WERI-Rb-1 (cell line): ENCODE results near the gene PDILT.

Source experiments
- DNase-seq: peaks from one replicate; pipeline ENCODE4 v3.0.0-alpha.2; 2020
- H3K27ac ChIP-seq: fragments of 250-450 bp; sonication (Bioruptor Pico); 2 replicates; pipeline ENCODE4 v1.5.1; 2020; ENCODE audit warnings: mild to moderate bottlenecking, moderate library complexity
- H3K27me3 ChIP-seq: fragments of 250-450 bp; sonication (Bioruptor Pico); 2 replicates; pipeline ENCODE4 v1.5.1; 2021; ENCODE audit warnings: mild to moderate bottlenecking, low read depth, moderate library complexity; ENCODE audit not compliant: insufficient read depth, severe bottlenecking
- H3K36me3 ChIP-seq: fragments of 250-450 bp; sonication (Bioruptor Pico); 2 replicates; pipeline ENCODE4 v1.5.1; 2020; ENCODE audit warnings: mild to moderate bottlenecking, moderate library complexity
- H3K4me3 ChIP-seq: 2 replicates; pipeline ENCODE4 v1.5.1; 2011; ENCODE audit warnings: low read depth, mild to moderate bottlenecking, control low read depth, low read length
- H3K9me3 ChIP-seq: fragments of 250-450 bp; sonication (Bioruptor Pico); 2 replicates; pipeline ENCODE4 v1.5.1; 2021; ENCODE audit warnings: mild to moderate bottlenecking, moderate library complexity; ENCODE audit not compliant: severe bottlenecking
- CTCF ChIP-seq: IDR thresholded peaks from 2 replicates; pipeline ENCODE4 v1.5.1; 2011; ENCODE audit warnings: low read depth, mild to moderate bottlenecking, control low read depth, inconsistent platforms, low read length

Gene PDILT

GRCh38 chr16:20383106-20384029, 21.2 kb downstream of the PDILT start:
- no peaks in the 10 kb centered on the region for H3K36me3 ChIP-seq
- no peak overlapping the region for H3K27ac ChIP-seq
- TF ChIP-seq CTCF: peak; percentile 80
- peak; percentile 67 for DNase-seq
- no peak overlapping the region for H3K4me3 ChIP-seq
- peaks cover 66% of the 10 kb centered on the region for H3K27me3 ChIP-seq
- H3K9me3 ChIP-seq: no peaks in the 10 kb centered on the region

GRCh38 chr16:20382202-20382948, 22.2 kb downstream of the PDILT start:
- H3K4me3 ChIP-seq: no peak overlapping the region
- H3K36me3 ChIP-seq: no peaks in the 10 kb centered on the region
- H3K27ac ChIP-seq: no peak overlapping the region
- peaks cover 62% of the 10 kb centered on the region for H3K27me3 ChIP-seq
- no peaks in the 10 kb centered on the region for H3K9me3 ChIP-seq
- no peak for DNase-seq
- TF ChIP-seq CTCF: no peak

GRCh38 chr16:20380782-20381181, 23.8 kb downstream of the PDILT start:
- no peaks in the 10 kb centered on the region for H3K9me3 ChIP-seq
- no peak for DNase-seq
- H3K27me3 ChIP-seq: peaks cover 64% of the 10 kb centered on the region
- no peak overlapping the region for H3K4me3 ChIP-seq
- no peaks in the 10 kb centered on the region for H3K36me3 ChIP-seq
- no peak overlapping the region for H3K27ac ChIP-seq
- no peak for TF ChIP-seq CTCF

GRCh38 chr16:20377181-20377580, 27.4 kb downstream of the PDILT start:
- H3K27ac ChIP-seq: no peak overlapping the region
- no peak for DNase-seq
- peaks cover 3% of the 10 kb centered on the region for H3K9me3 ChIP-seq
- no peaks in the 10 kb centered on the region for H3K36me3 ChIP-seq
- H3K27me3 ChIP-seq: peaks cover 59% of the 10 kb centered on the region
- H3K4me3 ChIP-seq: no peak overlapping the region
- TF ChIP-seq CTCF: no peak

- H3K9me3 ChIP-seq: peaks cover 3% of the 10 kb centered on the region
- no peak for TF ChIP-seq CTCF
- no peaks in the 10 kb centered on the region for H3K36me3 ChIP-seq
- H3K27me3 ChIP-seq: peaks cover 68% of the 10 kb centered on the region
- no peak for DNase-seq
- no peak overlapping the region for H3K27ac ChIP-seq
- H3K4me3 ChIP-seq: no peak overlapping the region
Measured at GRCh38 chr16:20372701-20373100, 31.8 kb downstream of the PDILT start.
